ENCODE data around the gene DHRS7B.

GRCh38 chr17:21239680-21240368 lies 113.1 kb downstream of the DHRS7B start:
- no peak for TF ChIP-seq CTCF (IDR thresholded peaks at IDR 0.05; ENCODE audit: poor library complexity, severe bottlenecking)
- TF ChIP-seq MXI1 (conservative IDR thresholded peaks at IDR 0.05; ENCODE audit: poor library complexity, severe bottlenecking), result no peak
- no peak for TF ChIP-seq EZH2 (IDR thresholded peaks at IDR 0.05; ENCODE audit: borderline replicate concordance, insufficient read depth, low read length, poor library complexity, severe bottlenecking)
- no peak for TF ChIP-seq POLR2AphosphoS5 (IDR thresholded peaks at IDR 0.05)
